Endothelial cell of umbilical vein (primary cell): ENCODE results near the gene TBX4. TPM values are rescaled to one million over a fixed set of nuclear protein-coding genes. Genes with fewer than 3 reads are reported as not detected.

ENCODE experiments used
- BruUV-seq: library from RNA; stranded (reverse); fragments of 400-500 nt; replicated peaks from 2 replicates; lab custom pipeline; 2021; lab: Mats Ljungman, UMichigan
- CTCF ChIA-PET: fragments of 300-600, 350-600 bp; sonication (Branson Sonifier 250); formaldehyde crosslinking; loops from one replicate; lab custom pipeline; 2021; ENCODE audit warnings: antibody characterized with exemption, inconsistent platforms; lab: Charles Lee
- POLR2A ChIA-PET: fragments of 300-600, 350-600 bp; sonication (Branson Sonifier 250); formaldehyde crosslinking; loops from one replicate; lab custom pipeline; 2021; ENCODE audit warnings: antibody characterized with exemption, inconsistent platforms; lab: Charles Lee
- DNase-seq: peaks from one replicate; pipeline ENCODE4 v3.0.0-alpha.2; 2011; ENCODE audit warnings: low read depth, low spot score
- FAIRE-seq: peaks from 2 replicates; lab custom pipeline; 2011; peaks lifted over from hg19 to GRCh38; lab: Jason Lieb, UNC
- H2AFZ ChIP-seq: 2 replicates; pipeline ENCODE4 v1.6.0; 2012; ENCODE audit warnings: low read depth, low read length, control low read depth, inconsistent platforms
- H3K27ac ChIP-seq: 2 replicates; pipeline ENCODE4 v1.5.1; 2011; ENCODE audit warnings: low read depth, mild to moderate bottlenecking, control low read depth, low read length, moderate library complexity; ENCODE audit not compliant: insufficient read depth
- H3K27me3 ChIP-seq, 2 experiments: 2 replicates each; pipeline versions ENCODE4 v1.6.0 to v1.6.1; 2011; ENCODE audit warnings: low read length in 2 of 2, mixed read lengths in 1 of 2; ENCODE audit not compliant: control insufficient read depth in 2 of 2, insufficient read depth in 2 of 2
- H3K36me3 ChIP-seq, 2 experiments: 2 replicates in 1 of 2; 3 replicates in 1 of 2; pipeline ENCODE4 v1.5.1; 2011; ENCODE audit warnings: low read length in 2 of 2, mild to moderate bottlenecking in 1 of 2, moderate library complexity in 1 of 2; ENCODE audit not compliant: control insufficient read depth in 2 of 2, insufficient read depth in 2 of 2; ENCODE audit errors: extremely low read depth in 1 of 2
- H3K4me1 ChIP-seq: 3 replicates; pipeline ENCODE4 v1.5.1; 2011; ENCODE audit warnings: mild to moderate bottlenecking, low read length; ENCODE audit not compliant: control insufficient read depth, insufficient read depth; ENCODE audit errors: extremely low read depth
- H3K4me2 ChIP-seq: 2 replicates; pipeline ENCODE4 v1.6.1; 2011; ENCODE audit warnings: low read length, control low read depth, mixed read lengths; ENCODE audit not compliant: insufficient read depth
- H3K4me3 ChIP-seq, 3 experiments: fragments of 200-600 bp in 1 of 3; sonication (generic), shearing (Covaris generic) in 1 of 3; replicated peaks in 1 of 3; 2 replicates each; pipeline ENCODE4 v1.5.1; 2011 to 2016; ENCODE audit warnings: control low read depth in 3 of 3, low read length in 3 of 3, mild to moderate bottlenecking in 2 of 3, inconsistent platforms in 1 of 3, low read depth in 1 of 3, moderate library complexity in 1 of 3; ENCODE audit not compliant: insufficient read depth in 1 of 3
- H3K79me2 ChIP-seq: 2 replicates; pipeline ENCODE4 v1.6.0; 2012; ENCODE audit warnings: low read length, inconsistent platforms; ENCODE audit not compliant: control insufficient read depth, insufficient read depth
- H3K9ac ChIP-seq: replicated peaks from 2 replicates; pipeline ENCODE3; 2011; ENCODE audit warnings: low read length, control low read depth; ENCODE audit not compliant: insufficient read depth; ENCODE audit errors: extremely low read depth
- H3K9me1 ChIP-seq: replicated peaks from 3 replicates; pipeline ENCODE4 v1.6.0; 2011; ENCODE audit warnings: mild to moderate bottlenecking, low read length; ENCODE audit not compliant: control insufficient read depth, insufficient read depth; ENCODE audit errors: extremely low read depth
- H3K9me3 ChIP-seq: replicated peaks from 2 replicates; pipeline ENCODE4 v1.5.1; 2012; ENCODE audit warnings: low read length, inconsistent platforms; ENCODE audit not compliant: control insufficient read depth, insufficient read depth
- H4K20me1 ChIP-seq: replicated peaks from 2 replicates; pipeline ENCODE3; 2011; ENCODE audit warnings: mild to moderate bottlenecking, low read length; ENCODE audit not compliant: control insufficient read depth, insufficient read depth; ENCODE audit errors: extremely low read depth
- FOS ChIP-seq: IDR thresholded peaks from 2 replicates; pipeline ENCODE4 v1.6.1; 2011; ENCODE audit warnings: mild to moderate bottlenecking, low read length, moderate library complexity, borderline replicate concordance; ENCODE audit not compliant: insufficient read depth
- JUN ChIP-seq: IDR thresholded peaks from 2 replicates; pipeline ENCODE4 v1.6.1; 2011; ENCODE audit warnings: borderline replicate concordance, low read depth; ENCODE audit not compliant: insufficient read length, insufficient read depth
- POLR2A ChIP-seq: IDR thresholded peaks from 2 replicates; pipeline ENCODE4 v1.6.1; 2012; ENCODE audit warnings: low read depth, mild to moderate bottlenecking, control low read depth, low read length
- dilution Hi-C: fragments of 300-500 bp; cut with MboI; formaldehyde crosslinking; loops from one replicate; pipeline ENCODE4 v1.15.0; 2019; ENCODE audit warnings: low sequenced_read_pairs; ENCODE audit not compliant: extremely low pct_ligation_motif_present
- intact Hi-C: fragments of 100-400 bp; cut with micrococcal nuclease; formaldehyde crosslinking; loops from one replicate; pipeline ENCODE4 v1.10.0; 2022
- polyA plus RNA-seq, 4 experiments: library from polyadenylated mRNA; depleted of rRNA in 3 of 4; stranded (reverse) in 3 of 4; unstranded in 1 of 4; fragments of >200 nt; gene quantifications; 2 replicates each; pipeline versions ENCODE4 v1.2.1 to v1.2.3, GENCODE V29; 2011 to 2012; ENCODE audit warnings: missing spikeins in 1 of 4
- total RNA-seq: library from RNA; stranded (reverse); gene quantifications from 2 replicates; pipeline ENCODE4 v1.2.3, GENCODE V29; 2021
- TF ChIP-seq, protein P1 (sequence below), 2 donors: IDR thresholded peaks; 1 replicate in 1 of 2; 2 replicates in 1 of 2; pipeline ENCODE4 v1.5.1; 2011; ENCODE audit warnings: low read length in 2 of 2, mild to moderate bottlenecking in 2 of 2, moderate library complexity in 2 of 2, control low read depth in 1 of 2, inconsistent platforms in 1 of 2, low read depth in 1 of 2; ENCODE audit not compliant: insufficient read depth in 1 of 2; ENCODE audit errors: extremely low read depth in 1 of 2

Gene TBX4
- total and polyA plus RNA-seq, 2 donors (not counting 3 experiments of a cell fraction or from before 2014, with no cell fraction given) = not detected

DNA sequence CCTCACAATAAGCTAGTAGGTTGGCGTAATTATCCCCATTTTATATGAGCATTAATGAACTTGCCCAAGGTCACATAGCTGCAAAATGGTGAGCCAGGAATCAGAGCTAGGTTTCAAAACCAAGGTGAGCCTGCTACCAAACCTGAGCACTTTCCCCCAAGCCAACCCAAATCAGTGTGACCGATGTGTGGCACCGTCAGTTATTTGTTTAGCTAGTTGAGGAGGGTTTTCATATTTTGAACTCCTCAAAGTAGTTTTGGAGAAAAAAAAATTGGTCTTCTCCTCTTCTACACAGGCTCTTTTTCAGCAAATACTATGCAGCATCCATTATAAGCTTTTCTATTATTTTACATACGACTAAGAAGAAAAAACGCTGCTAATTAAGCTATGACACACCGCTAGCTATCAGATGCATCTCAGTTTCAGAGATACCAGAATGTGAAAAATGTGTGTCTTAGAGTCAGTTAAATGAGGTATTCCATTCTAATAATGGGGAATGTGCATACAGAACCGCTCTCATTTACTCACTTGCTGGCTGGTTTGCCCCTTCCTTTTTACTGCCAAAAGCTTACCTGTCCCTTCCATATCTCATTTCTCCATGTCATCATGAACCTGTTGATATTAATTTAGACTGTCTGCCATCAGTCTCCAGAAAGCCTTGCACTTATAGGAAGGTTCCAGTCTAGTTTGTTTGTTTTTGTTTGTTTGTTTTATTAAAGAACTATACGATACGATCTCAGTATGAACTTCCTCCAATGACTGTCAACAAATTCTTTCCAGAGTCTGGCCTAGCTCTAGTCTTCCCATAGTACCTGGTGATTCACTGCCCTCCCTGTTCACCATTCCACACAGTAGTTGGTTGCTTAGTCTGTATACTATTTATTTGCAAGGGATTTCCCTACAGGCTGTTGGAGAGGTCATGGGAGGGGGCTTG lies 2.2 kb upstream of the TBX4 start:
- H3K4me3 ChIP-seq = no peak overlapping the region
- no peak overlapping the region for H3K27ac ChIP-seq
- no peaks in the 10 kb centered on the region for H3K36me3 ChIP-seq
- no peaks in the 10 kb centered on the region for H3K9me1 ChIP-seq
- CTCF ChIA-PET = interaction anchor here (0.7 to 2.0 kb wide), 5 partner anchors 11 to 44 kb away, joined by 3 to 7 read pairs (median 4); no protein-coding TSS in a partner anchor
- H3K4me1 ChIP-seq = peaks cover 3% of the 10 kb centered on the region
- BruUV-seq = no TSS peak
- POLR2A ChIA-PET = interaction anchor here (0.6 kb wide), 1 partner anchor 376 kb away, joined by 7 read pairs; no protein-coding TSS in a partner anchor
- TF ChIP-seq, protein P1, sequence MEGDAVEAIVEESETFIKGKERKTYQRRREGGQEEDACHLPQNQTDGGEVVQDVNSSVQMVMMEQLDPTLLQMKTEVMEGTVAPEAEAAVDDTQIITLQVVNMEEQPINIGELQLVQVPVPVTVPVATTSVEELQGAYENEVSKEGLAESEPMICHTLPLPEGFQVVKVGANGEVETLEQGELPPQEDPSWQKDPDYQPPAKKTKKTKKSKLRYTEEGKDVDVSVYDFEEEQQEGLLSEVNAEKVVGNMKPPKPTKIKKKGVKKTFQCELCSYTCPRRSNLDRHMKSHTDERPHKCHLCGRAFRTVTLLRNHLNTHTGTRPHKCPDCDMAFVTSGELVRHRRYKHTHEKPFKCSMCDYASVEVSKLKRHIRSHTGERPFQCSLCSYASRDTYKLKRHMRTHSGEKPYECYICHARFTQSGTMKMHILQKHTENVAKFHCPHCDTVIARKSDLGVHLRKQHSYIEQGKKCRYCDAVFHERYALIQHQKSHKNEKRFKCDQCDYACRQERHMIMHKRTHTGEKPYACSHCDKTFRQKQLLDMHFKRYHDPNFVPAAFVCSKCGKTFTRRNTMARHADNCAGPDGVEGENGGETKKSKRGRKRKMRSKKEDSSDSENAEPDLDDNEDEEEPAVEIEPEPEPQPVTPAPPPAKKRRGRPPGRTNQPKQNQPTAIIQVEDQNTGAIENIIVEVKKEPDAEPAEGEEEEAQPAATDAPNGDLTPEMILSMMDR (IDR thresholded peaks at IDR 0.05; ENCODE audit: extremely low read depth in 1 of 2, insufficient read depth in 1 of 2, low read depth in 1 of 2, low read length in 2 of 2) = no peak
- TF ChIP-seq FOS (no peak), JUN (no peak), POLR2A (no peak)
- H4K20me1 ChIP-seq = peaks cover 2% of the 10 kb centered on the region
- H2AFZ ChIP-seq = no peak overlapping the region
- no peak for DNase-seq
- H3K9ac ChIP-seq = no peak overlapping the region
- dilution Hi-C loops = no loop called here
- no peaks in the 10 kb centered on the region for H3K9me3 ChIP-seq
- FAIRE-seq = no peak
- H3K79me2 ChIP-seq = no peaks in the 10 kb centered on the region
- peaks cover 54 to 83% of the 10 kb centered on the region in 2 experiments for H3K27me3 ChIP-seq
- intact Hi-C loops = no loop called here
- no peak overlapping the region for H3K4me2 ChIP-seq
